ENCODE measurements around the gene CUL4A. TPM values are rescaled to one million over a fixed set of nuclear protein-coding genes. Genes with fewer than 3 reads are reported as not detected.

The CUL4A gene
- total RNA-seq, 1 donor from 2014 or later, result 83.8 TPM

GRCh38 chr13:113203507-113204377, 5.7 kb upstream of the CUL4A start:
- Mint-ChIP-seq H3K27ac (no peak overlapping the region), H3K36me3 (ENCODE audit: low read depth) (peaks cover 49% of the 10 kb centered on the region), H3K4me3 (ENCODE audit: low read depth) (no peak overlapping the region), H3K4me1 (ENCODE audit: low read depth) (peaks cover 41% of the 10 kb centered on the region), H3K9me3 (no peaks in the 10 kb centered on the region), H3K27me3 (ENCODE audit: low read depth) (no peaks in the 10 kb centered on the region)
- intact Hi-C loops (cut with micrococcal nuclease), result no loop called here
- DNase-seq (ENCODE audit: low spot score), result no peak

DNA sequence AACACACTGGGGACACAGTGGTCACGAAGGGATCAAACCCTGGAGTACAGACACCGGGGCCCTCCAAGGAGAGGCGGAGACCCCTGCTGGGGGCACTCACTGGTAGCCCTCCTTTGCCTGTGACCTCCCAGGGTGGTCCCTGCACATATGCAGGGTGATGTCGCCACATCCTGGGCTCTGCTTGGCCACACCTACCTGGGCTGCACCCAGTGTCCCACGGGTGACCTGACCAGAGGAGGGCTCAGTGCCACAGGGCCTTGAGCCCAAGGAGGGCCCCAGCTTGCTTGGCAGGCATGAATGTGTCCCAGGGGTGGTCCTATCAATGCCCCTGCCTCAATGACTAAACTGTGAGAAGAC, 5.1 kb upstream of the CUL4A start:
- Mint-ChIP-seq H3K36me3 (ENCODE audit: low read depth) (peaks cover 43% of the 10 kb centered on the region), H3K9me3 (no peaks in the 10 kb centered on the region), H3K27me3 (ENCODE audit: low read depth) (no peaks in the 10 kb centered on the region), H3K4me3 (ENCODE audit: low read depth) (no peak overlapping the region), H3K27ac (no peak overlapping the region), H3K4me1 (ENCODE audit: low read depth) (peaks cover 41% of the 10 kb centered on the region)
- intact Hi-C loops (cut with micrococcal nuclease), result no loop called here
- no peak for DNase-seq (ENCODE audit: low spot score)

GRCh38 chr13:113205428-113205931, 3.9 kb upstream of the CUL4A start:
- Mint-ChIP-seq H3K4me1 (ENCODE audit: low read depth) (peaks cover 41% of the 10 kb centered on the region), H3K27me3 (ENCODE audit: low read depth) (no peaks in the 10 kb centered on the region), H3K27ac (peak overlapping the region; percentile 27), H3K36me3 (ENCODE audit: low read depth) (peaks cover 34% of the 10 kb centered on the region), H3K4me3 (ENCODE audit: low read depth) (peak overlapping the region; percentile 36), H3K9me3 (no peaks in the 10 kb centered on the region)
- DNase-seq (ENCODE audit: low spot score), result no peak
- intact Hi-C loops (cut with micrococcal nuclease), result loop anchor here (5.0 kb wide), 1 partner anchor 927 kb away; the partner anchor contains the start of gene RASA3

- DNase-seq (ENCODE audit: low spot score), result no peak
- intact Hi-C loops (cut with micrococcal nuclease), result loop anchor here (5.0 kb wide), 1 partner anchor 925 kb away; the partner anchor contains the start of gene RASA3
- Mint-ChIP-seq H3K4me3 (ENCODE audit: low read depth) (peak overlapping the region; percentile 82), H3K36me3 (ENCODE audit: low read depth) (peaks cover 48% of the 10 kb centered on the region), H3K9me3 (no peaks in the 10 kb centered on the region), H3K27ac (peak overlapping the region; percentile 53), H3K4me1 (ENCODE audit: low read depth) (peaks cover 47% of the 10 kb centered on the region), H3K27me3 (ENCODE audit: low read depth) (no peaks in the 10 kb centered on the region)
These were observed 2.0 kb upstream of the CUL4A start for GRCh38 chr13:113207460-113207859.

DNA sequence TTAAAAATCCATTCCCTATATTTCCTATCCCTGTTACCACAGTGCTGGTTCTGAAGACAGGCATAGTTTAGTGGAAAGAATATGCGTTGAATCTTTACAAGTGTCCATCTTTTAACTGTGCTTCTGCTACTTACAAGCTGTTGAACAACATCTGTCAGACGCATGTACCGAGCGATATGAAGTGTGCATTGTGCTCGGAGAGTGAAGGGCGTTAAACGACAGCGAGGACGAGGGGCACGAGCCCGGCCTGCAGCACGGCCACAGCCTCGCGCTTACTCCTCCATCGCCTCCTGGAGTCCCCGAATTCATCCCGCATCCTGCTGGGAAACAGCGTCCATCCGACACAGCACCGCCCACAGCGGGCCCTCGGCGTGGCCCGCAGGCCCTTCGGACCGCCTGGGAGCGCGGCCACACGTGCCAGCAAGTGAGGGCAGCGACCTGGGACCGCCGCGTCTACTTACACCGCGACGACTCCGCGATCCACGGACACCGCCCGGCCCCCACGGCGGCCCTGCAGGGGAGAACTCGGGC, 1.5 kb upstream of the CUL4A start:
- DNase-seq (ENCODE audit: low spot score), result no peak
- no peaks in the 10 kb centered on the region for H3K27me3 Mint-ChIP-seq (ENCODE audit: low read depth)
- no peaks in the 10 kb centered on the region for H3K9me3 Mint-ChIP-seq
- peak overlapping the region; percentile 82 for H3K4me3 Mint-ChIP-seq (ENCODE audit: low read depth)
- peaks cover 42% of the 10 kb centered on the region for H3K4me1 Mint-ChIP-seq (ENCODE audit: low read depth)
- H3K36me3 Mint-ChIP-seq (ENCODE audit: low read depth), result peaks cover 48% of the 10 kb centered on the region
- intact Hi-C loops (cut with micrococcal nuclease), result loop anchor here (2.0 to 5.0 kb wide), 3 partner anchors 53 to 924 kb away; partner anchors contain the start of genes LAMP1 and RASA3
- H3K27ac Mint-ChIP-seq, result peak overlapping the region; percentile 53

DNA sequence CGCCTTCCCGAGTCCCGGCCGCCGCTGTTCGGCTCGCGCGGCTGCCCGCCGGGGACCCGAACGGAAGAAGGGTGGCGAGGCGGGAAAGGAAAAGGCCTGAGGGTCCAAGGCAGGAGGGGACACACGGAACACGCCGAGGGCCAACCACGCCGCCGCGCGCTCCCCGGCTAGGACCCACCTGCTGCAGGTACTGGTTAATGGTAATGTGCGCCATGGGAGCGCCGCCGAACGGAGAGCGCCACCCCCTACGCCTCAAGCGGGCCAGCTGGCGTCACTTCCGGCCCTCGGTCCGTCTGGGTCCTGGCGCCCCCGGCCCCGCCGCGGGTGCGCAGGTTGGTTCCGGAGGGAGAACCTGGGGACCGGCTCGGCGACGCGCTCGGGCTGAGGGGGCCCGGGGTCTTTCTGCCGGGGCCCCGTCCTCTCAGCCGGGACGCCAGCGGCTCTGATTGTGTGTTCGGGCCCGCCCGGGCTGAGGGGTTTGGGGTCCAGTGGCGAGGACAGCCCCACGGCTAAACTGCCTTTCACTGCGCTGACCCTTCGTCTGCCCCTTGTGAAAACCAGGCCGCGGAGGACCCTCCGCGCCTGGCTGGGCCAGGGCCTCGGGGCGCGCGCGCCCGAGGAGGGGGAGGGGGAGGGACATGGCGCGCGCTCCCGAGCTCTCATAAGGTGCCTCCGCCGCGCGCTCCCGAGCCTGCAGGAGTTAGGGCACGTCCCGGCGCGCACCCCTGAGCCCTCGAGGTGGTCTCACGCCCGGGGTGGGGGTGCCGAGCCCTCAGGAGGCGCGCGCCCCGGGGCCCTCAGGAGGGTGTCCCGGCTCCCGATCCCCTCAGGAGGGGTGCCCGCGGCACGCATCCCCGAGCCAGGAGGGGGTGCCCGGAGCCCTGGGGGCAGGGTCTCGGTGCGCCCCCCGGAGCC, 735 bp upstream of the CUL4A start, which contains the start of gene PCID2:
PCID2 (minus strand) TSS at position 249 of the 915 bp plus-strand sequence; CDS start at position 214, 35 bp downstream.
- no peaks in the 10 kb centered on the region for H3K9me3 Mint-ChIP-seq
- H3K36me3 Mint-ChIP-seq (ENCODE audit: low read depth), result peaks cover 52% of the 10 kb centered on the region
- H3K27me3 Mint-ChIP-seq (ENCODE audit: low read depth), result no peaks in the 10 kb centered on the region
- H3K4me1 Mint-ChIP-seq (ENCODE audit: low read depth), result peaks cover 45% of the 10 kb centered on the region
- peak within 1 kb of the TSS; percentile 53 for H3K27ac Mint-ChIP-seq
- peak; percentile 87 for DNase-seq (ENCODE audit: low spot score)
- peak within 1 kb of the TSS; percentile 82 for H3K4me3 Mint-ChIP-seq (ENCODE audit: low read depth)
- intact Hi-C loops (cut with micrococcal nuclease), result loop anchor here (2.0 to 5.0 kb wide), 3 partner anchors 54 to 924 kb away; partner anchors contain the start of genes LAMP1 and RASA3

- H3K4me1 Mint-ChIP-seq (ENCODE audit: low read depth), result peaks cover 49% of the 10 kb centered on the region
- peak overlapping the region; percentile 84 for H3K4me3 Mint-ChIP-seq (ENCODE audit: low read depth)
- intact Hi-C loops (cut with micrococcal nuclease), result loop anchor here (2.0 to 5.0 kb wide), 3 partner anchors 55 to 922 kb away; partner anchors contain the start of genes LAMP1 and RASA3
- H3K27me3 Mint-ChIP-seq (ENCODE audit: low read depth), result no peaks in the 10 kb centered on the region
- peaks cover 56% of the 10 kb centered on the region for H3K36me3 Mint-ChIP-seq (ENCODE audit: low read depth)
- H3K27ac Mint-ChIP-seq, result peak overlapping the region; percentile 79
- H3K9me3 Mint-ChIP-seq, result no peaks in the 10 kb centered on the region
- peak; percentile 74 for DNase-seq (ENCODE audit: low spot score)
These were observed 477 bp downstream of the CUL4A start for GRCh38 chr13:113209759-113210421.

DNA sequence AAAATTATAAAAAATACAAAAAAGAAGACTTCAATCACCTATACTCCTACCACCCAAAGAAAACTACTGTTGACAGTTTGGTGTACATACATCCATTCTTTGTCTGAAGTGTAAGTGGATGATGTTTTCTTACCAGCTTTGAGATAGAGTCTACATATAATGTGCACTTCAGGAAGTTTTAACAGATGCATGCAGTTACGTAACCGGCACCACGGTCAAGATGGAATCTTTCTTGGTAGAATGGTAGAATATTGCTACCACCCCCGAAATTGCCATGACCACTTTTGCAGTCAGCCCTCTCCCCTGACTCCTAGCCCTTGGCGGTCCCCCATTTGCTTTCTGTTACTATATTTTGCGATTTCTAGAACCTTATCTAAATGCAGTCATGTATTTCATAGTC, 1.4 kb downstream of the CUL4A start:
- no peaks in the 10 kb centered on the region for H3K27me3 Mint-ChIP-seq (ENCODE audit: low read depth)
- intact Hi-C loops (cut with micrococcal nuclease), result no loop called here

GRCh38 chr13:113211774-113212173, 2.4 kb downstream of the CUL4A start:
- DNase-seq (ENCODE audit: low spot score), result no peak
- Mint-ChIP-seq H3K4me1 (ENCODE audit: low read depth) (peaks cover 31% of the 10 kb centered on the region), H3K36me3 (ENCODE audit: low read depth) (peaks cover 38% of the 10 kb centered on the region), H3K4me3 (ENCODE audit: low read depth) (peak overlapping the region; percentile 79), H3K9me3 (no peaks in the 10 kb centered on the region), H3K27ac (peak overlapping the region; percentile 78), H3K27me3 (ENCODE audit: low read depth) (no peaks in the 10 kb centered on the region)
- intact Hi-C loops (cut with micrococcal nuclease), result no loop called here

More for the DNA sequence above, 1.4 kb downstream of the CUL4A start:
- peak overlapping the region; percentile 79 for H3K4me3 Mint-ChIP-seq (ENCODE audit: low read depth)
- peaks cover 40% of the 10 kb centered on the region for H3K4me1 Mint-ChIP-seq (ENCODE audit: low read depth)
- no peak for DNase-seq (ENCODE audit: low spot score)
- H3K9me3 Mint-ChIP-seq, result no peaks in the 10 kb centered on the region
- no peak overlapping the region for H3K27ac Mint-ChIP-seq
- peaks cover 48% of the 10 kb centered on the region for H3K36me3 Mint-ChIP-seq (ENCODE audit: low read depth)

- DNase-seq (ENCODE audit: low spot score), result no peak
- intact Hi-C loops (cut with micrococcal nuclease), result no loop called here
- Mint-ChIP-seq H3K4me3 (ENCODE audit: low read depth) (no peak overlapping the region), H3K4me1 (ENCODE audit: low read depth) (peaks cover 20% of the 10 kb centered on the region), H3K9me3 (no peaks in the 10 kb centered on the region), H3K27me3 (ENCODE audit: low read depth) (no peaks in the 10 kb centered on the region), H3K27ac (no peak overlapping the region), H3K36me3 (ENCODE audit: low read depth) (peaks cover 42% of the 10 kb centered on the region)
These were observed 7.0 kb downstream of the CUL4A start for GRCh38 chr13:113216254-113217048.

- peaks cover 41% of the 10 kb centered on the region for H3K36me3 Mint-ChIP-seq (ENCODE audit: low read depth)
- H3K4me3 Mint-ChIP-seq (ENCODE audit: low read depth), result no peak overlapping the region
- H3K9me3 Mint-ChIP-seq, result no peaks in the 10 kb centered on the region
- no peak overlapping the region for H3K27ac Mint-ChIP-seq
- peaks cover 12% of the 10 kb centered on the region for H3K4me1 Mint-ChIP-seq (ENCODE audit: low read depth)
- H3K27me3 Mint-ChIP-seq (ENCODE audit: low read depth), result no peaks in the 10 kb centered on the region
- DNase-seq (ENCODE audit: low spot score), result no peak
- intact Hi-C loops (cut with micrococcal nuclease), result no loop called here
These were observed 9.2 kb downstream of the CUL4A start for GRCh38 chr13:113218586-113218985.

All from activated T-helper 2 cell treated with anti-CD3 and anti-CD28 coated beads, Interferon-gamma antibody, Interleukin-2, Interleukin-4, amounts not matched to agents 10 μg/mL and 5 μg/mL and 100 μg/mL, durations not matched to agents 14 hours and 24 hours and 36 hours (primary cell).